Measurements from ENCODE around the gene TMEM43. TPM values are rescaled to one million over a fixed set of nuclear protein-coding genes. Genes with fewer than 3 reads are reported as not detected.

TMEM43 gene
- polyA plus RNA-seq, 1 experiment: 246 TPM

- H3K4me3 ChIP-seq (ENCODE audit: low read depth, low read length): no peak overlapping the region
- peaks cover 38% of the 10 kb centered on the region for H3K36me3 ChIP-seq (ENCODE audit: control insufficient read depth, insufficient read depth, low read length)
- no peak for TF ChIP-seq CTCF (IDR thresholded peaks at IDR 0.05; ENCODE audit: insufficient read depth, low read depth, low read length)
- no peak for DNase-seq (ENCODE audit: low read depth)
- no peaks in the 10 kb centered on the region for H3K27me3 ChIP-seq (ENCODE audit: control insufficient read depth, insufficient read depth, low read length)
- CTCF ChIA-PET: interaction anchor here (0.8 kb wide), 1 partner anchor 320 kb away, joined by 4 read pairs; no protein-coding TSS in a partner anchor
- POLR2A ChIA-PET: no interaction called here
These were observed 23.5 kb downstream of the TMEM43 start for GRCh38 chr3:14148041-14148985.

- no peak overlapping the region for H3K4me3 ChIP-seq (ENCODE audit: low read depth, low read length)
- CTCF ChIA-PET: interaction anchor here (1.0 to 1.5 kb wide), 3 partner anchors 10 to 1118 kb away, joined by 3 to 4 read pairs (median 3); no protein-coding TSS in a partner anchor
- no peaks in the 10 kb centered on the region for H3K27me3 ChIP-seq (ENCODE audit: control insufficient read depth, insufficient read depth, low read length)
- POLR2A ChIA-PET: no interaction called here
- no peak for TF ChIP-seq CTCF (IDR thresholded peaks at IDR 0.05; ENCODE audit: insufficient read depth, low read depth, low read length)
- no peak for DNase-seq (ENCODE audit: low read depth)
- H3K36me3 ChIP-seq (ENCODE audit: control insufficient read depth, insufficient read depth, low read length): peaks cover 45% of the 10 kb centered on the region
These were observed 25.2 kb downstream of the TMEM43 start for GRCh38 chr3:14150078-14150477.

- DNase-seq (ENCODE audit: low read depth): no peak
- no peak overlapping the region for H3K4me3 ChIP-seq (ENCODE audit: low read depth, low read length)
- ChIA-PET CTCF (interaction anchor here (1.0 to 1.5 kb wide), 3 partner anchors 10 to 1117 kb away, joined by 3 to 4 read pairs (median 3); no protein-coding TSS in a partner anchor), POLR2A (interaction anchor here (0.7 kb wide), 1 partner anchor 252 kb away, joined by 3 read pairs; the partner anchor contains the start of gene SLC6A6)
- TF ChIP-seq CTCF (IDR thresholded peaks at IDR 0.05; ENCODE audit: insufficient read depth, low read depth, low read length): no peak
- peaks cover 46% of the 10 kb centered on the region for H3K36me3 ChIP-seq (ENCODE audit: control insufficient read depth, insufficient read depth, low read length)
- H3K27me3 ChIP-seq (ENCODE audit: control insufficient read depth, insufficient read depth, low read length): no peaks in the 10 kb centered on the region
These were observed 25.8 kb downstream of the TMEM43 start for GRCh38 chr3:14150491-14151230.

- no peak for DNase-seq (ENCODE audit: low read depth)
- no peak overlapping the region for H3K4me3 ChIP-seq (ENCODE audit: low read depth, low read length)
- ChIA-PET CTCF (interaction anchor here (1.9 kb wide), 1 partner anchor 21 kb away, joined by 4 read pairs; no protein-coding TSS in a partner anchor), POLR2A (interaction anchor here (0.7 kb wide), 1 partner anchor 251 kb away, joined by 3 read pairs; the partner anchor contains the start of gene SLC6A6)
- no peak for TF ChIP-seq CTCF (IDR thresholded peaks at IDR 0.05; ENCODE audit: insufficient read depth, low read depth, low read length)
- H3K27me3 ChIP-seq (ENCODE audit: control insufficient read depth, insufficient read depth, low read length): no peaks in the 10 kb centered on the region
- peaks cover 46% of the 10 kb centered on the region for H3K36me3 ChIP-seq (ENCODE audit: control insufficient read depth, insufficient read depth, low read length)
These were observed 26.7 kb downstream of the TMEM43 start for GRCh38 chr3:14151471-14152083.
